NB4 (cell line): ENCODE data around the gene HRG.

Source experiments
- DNase-seq: peaks from one replicate; pipeline ENCODE4 v3.0.0; 2010; ENCODE audit warnings: low read depth
- H3K4me3 ChIP-seq: one replicate; pipeline ENCODE4 v1.5.1; 2011; ENCODE audit warnings: mild to moderate bottlenecking, low read depth, low read length, moderate library complexity
- MAX ChIP-seq: IDR thresholded peaks from 2 replicates; pipeline ENCODE4 v1.6.1; 2011; ENCODE audit warnings: low read depth, low read length
- MYC ChIP-seq: IDR thresholded peaks from 2 replicates; pipeline ENCODE4 v1.6.1; 2011; ENCODE audit warnings: low read depth, low read length
- POLR2A ChIP-seq: IDR thresholded peaks from 2 replicates; pipeline ENCODE4 v1.6.1; 2011; ENCODE audit warnings: mild to moderate bottlenecking; ENCODE audit not compliant: insufficient read length; ENCODE audit errors: extremely low read depth
- TF ChIP-seq, protein P1 (sequence below): IDR thresholded peaks from one replicate; pipeline ENCODE4 v1.5.1; 2012; ENCODE audit warnings: low read depth, low read length

The HRG gene

DNA sequence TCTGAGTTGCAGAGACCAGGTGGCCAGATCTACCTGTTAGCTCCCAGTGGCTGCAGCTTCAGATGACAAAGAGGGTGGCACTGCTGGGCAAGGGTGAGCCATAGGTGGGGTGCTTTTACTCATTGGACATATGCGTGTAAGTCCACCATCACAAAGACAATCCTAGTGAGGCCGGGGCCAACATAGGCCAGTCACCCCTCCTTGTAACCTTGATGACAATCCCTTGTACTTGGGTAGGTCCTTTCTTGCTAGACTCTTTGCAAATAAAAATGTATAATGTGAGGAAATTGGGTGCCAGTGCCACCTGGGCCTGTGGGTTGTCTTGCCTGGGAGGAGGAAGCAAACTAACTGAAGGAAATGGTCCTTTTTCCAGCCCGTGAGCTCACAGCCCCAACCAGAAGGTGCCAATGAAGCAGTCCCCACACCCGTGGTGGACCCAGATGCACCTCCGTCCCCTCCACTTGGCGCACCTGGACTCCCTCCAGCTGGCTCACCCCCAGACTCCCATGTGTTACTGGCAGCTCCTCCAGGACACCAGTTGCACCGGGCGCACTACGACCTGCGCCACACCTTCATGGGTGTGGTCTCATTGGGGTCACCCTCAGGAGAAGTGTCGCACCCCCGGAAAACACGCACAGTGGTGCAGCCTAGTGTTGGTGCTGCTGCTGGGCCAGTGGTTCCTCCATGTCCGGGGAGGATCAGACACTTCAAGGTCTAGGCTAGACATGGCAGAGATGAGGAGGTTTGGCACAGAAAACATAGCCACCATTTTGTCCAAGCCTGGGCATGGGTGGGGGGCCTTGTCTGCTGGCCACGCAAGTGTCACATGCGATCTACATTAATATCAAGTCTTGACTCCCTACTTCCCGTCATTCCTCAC lies 45.4 kb upstream of the HRG start:
- no peak for DNase-seq
- no peak overlapping the region for H3K4me3 ChIP-seq
- TF ChIP-seq, protein P1, sequence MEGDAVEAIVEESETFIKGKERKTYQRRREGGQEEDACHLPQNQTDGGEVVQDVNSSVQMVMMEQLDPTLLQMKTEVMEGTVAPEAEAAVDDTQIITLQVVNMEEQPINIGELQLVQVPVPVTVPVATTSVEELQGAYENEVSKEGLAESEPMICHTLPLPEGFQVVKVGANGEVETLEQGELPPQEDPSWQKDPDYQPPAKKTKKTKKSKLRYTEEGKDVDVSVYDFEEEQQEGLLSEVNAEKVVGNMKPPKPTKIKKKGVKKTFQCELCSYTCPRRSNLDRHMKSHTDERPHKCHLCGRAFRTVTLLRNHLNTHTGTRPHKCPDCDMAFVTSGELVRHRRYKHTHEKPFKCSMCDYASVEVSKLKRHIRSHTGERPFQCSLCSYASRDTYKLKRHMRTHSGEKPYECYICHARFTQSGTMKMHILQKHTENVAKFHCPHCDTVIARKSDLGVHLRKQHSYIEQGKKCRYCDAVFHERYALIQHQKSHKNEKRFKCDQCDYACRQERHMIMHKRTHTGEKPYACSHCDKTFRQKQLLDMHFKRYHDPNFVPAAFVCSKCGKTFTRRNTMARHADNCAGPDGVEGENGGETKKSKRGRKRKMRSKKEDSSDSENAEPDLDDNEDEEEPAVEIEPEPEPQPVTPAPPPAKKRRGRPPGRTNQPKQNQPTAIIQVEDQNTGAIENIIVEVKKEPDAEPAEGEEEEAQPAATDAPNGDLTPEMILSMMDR = no peak
- no peak for TF ChIP-seq POLR2A
- TF ChIP-seq MYC = no peak
- TF ChIP-seq MAX = no peak

DNA sequence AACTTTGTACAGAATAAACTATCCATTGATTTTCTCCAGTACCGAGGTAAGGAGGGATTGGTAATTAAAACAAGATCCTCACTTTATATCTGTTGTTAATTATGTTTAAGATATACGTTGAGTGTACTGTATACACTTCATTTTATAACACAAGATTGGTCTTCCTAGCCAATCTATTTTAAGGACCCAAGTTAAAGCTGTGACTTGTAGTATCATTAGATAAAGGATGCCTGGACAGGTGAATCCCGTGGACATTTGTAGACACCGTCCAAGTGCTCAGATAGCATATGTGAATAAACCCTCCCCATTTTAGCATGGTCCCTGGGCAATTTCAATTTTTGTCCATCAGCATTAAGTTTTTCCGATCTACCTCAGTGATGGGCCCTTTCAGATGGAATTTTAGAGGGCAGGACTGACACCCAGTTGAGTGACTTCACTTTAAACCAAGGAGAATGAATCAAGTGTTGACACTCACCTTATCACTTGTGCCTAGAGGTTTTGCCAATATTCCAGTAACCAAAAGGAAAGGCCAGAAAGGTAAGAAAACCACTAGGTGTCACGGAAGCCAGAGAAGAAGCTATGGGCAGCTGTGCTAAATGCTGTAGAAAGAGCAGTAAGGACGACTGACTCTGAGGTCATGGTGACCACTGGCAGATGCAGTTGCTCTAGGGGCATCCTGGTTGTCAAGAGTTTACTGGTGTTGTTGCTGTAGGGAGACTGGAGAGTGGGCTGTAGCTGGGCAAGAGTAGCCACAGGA lies 43.7 kb upstream of the HRG start:
- no peak for DNase-seq
- TF ChIP-seq, protein P1 = no peak
- TF ChIP-seq POLR2A = no peak
- TF ChIP-seq MYC = no peak
- no peak for TF ChIP-seq MAX
- H3K4me3 ChIP-seq = no peak overlapping the region

- H3K4me3 ChIP-seq = no peak overlapping the region
- DNase-seq = no peak
- TF ChIP-seq MYC (no peak), MAX (no peak), POLR2A (no peak)
- TF ChIP-seq, protein P1 = no peak
Measured at GRCh38 chr3:186622651-186623310, 43.0 kb upstream of the HRG start.

DNA sequence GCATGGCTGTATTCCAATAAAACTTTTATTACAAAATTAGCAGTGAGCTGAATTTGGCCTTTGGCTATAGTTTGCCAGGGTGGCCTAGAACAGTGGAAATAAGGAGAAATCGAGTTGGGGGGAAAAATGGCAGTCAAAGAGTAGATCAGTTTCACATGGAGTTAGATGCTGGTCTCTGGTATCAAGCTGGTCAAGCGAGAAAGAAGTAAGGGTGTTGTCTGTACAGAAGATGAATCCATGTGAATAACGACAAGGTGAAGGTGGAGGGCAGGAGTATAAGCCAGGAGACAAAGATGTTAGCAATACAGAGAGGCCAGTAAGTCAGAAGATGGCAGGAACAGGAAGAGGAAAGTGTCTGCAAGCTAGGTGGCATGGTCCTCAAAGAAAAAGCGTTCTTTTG lies 41.2 kb upstream of the HRG start:
- H3K4me3 ChIP-seq = no peak overlapping the region
- DNase-seq = no peak
- TF ChIP-seq POLR2A (no peak), MAX (no peak), MYC (no peak)
- TF ChIP-seq, protein P1 = no peak

GRCh38 chr3:186625600-186626042 lies 40.2 kb upstream of the HRG start:
- DNase-seq = no peak
- TF ChIP-seq, protein P1 = no peak
- TF ChIP-seq MYC (no peak), MAX (no peak), POLR2A (no peak)

More at GRCh38 chr3:186625600-186626042, 40.2 kb upstream of the HRG start:
- H3K4me3 ChIP-seq = no peak overlapping the region
